Astrocyte of the cerebellum (primary cell): ENCODE measurements around the gene RAP2A.

ENCODE experiments used
- DNase-seq: peaks from one replicate; pipeline ENCODE4 v3.0.0-alpha.2; 2011; ENCODE audit warnings: low read depth
- H3K4me3 ChIP-seq: 2 replicates; pipeline ENCODE4 v1.5.1; 2011; ENCODE audit warnings: mild to moderate bottlenecking, low read depth, low read length, moderate library complexity
- in situ Hi-C: cut with HindIII; loops from 2 replicates; pipeline ENCODE4 v1.10.0; 2017; ENCODE audit warnings: low sequenced_read_pairs
- TF ChIP-seq, protein P1 (sequence below): IDR thresholded peaks from 2 replicates; pipeline ENCODE4 v1.5.1; 2012; ENCODE audit warnings: low read length, low read depth, moderate library complexity, mild to moderate bottlenecking; ENCODE audit errors: missing control alignments

Gene RAP2A

DNA sequence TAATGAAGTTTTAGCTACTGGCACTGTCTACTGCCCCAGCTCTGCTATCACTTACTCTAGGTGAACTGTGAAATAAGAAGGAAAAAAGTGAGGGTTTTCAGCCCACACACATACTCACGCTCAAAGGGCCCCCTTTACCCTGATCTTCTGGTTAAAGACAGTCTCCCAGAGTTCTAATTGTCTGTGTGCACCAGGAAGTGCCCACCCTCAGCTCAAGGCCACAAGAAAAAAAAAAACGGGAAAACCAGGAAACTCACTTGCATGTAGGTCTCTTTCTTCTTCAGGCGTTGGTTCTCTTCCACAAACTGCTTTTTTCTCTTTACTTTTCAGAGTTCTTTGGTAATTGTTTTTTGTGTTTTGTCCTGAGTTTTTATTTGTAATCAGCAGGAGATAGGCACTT lies 22.1 kb downstream of the RAP2A start:
- DNase-seq = no peak
- in situ Hi-C loops = no loop called here
- H3K4me3 ChIP-seq = no peak overlapping the region
- TF ChIP-seq, protein P1, sequence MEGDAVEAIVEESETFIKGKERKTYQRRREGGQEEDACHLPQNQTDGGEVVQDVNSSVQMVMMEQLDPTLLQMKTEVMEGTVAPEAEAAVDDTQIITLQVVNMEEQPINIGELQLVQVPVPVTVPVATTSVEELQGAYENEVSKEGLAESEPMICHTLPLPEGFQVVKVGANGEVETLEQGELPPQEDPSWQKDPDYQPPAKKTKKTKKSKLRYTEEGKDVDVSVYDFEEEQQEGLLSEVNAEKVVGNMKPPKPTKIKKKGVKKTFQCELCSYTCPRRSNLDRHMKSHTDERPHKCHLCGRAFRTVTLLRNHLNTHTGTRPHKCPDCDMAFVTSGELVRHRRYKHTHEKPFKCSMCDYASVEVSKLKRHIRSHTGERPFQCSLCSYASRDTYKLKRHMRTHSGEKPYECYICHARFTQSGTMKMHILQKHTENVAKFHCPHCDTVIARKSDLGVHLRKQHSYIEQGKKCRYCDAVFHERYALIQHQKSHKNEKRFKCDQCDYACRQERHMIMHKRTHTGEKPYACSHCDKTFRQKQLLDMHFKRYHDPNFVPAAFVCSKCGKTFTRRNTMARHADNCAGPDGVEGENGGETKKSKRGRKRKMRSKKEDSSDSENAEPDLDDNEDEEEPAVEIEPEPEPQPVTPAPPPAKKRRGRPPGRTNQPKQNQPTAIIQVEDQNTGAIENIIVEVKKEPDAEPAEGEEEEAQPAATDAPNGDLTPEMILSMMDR = no peak

DNA sequence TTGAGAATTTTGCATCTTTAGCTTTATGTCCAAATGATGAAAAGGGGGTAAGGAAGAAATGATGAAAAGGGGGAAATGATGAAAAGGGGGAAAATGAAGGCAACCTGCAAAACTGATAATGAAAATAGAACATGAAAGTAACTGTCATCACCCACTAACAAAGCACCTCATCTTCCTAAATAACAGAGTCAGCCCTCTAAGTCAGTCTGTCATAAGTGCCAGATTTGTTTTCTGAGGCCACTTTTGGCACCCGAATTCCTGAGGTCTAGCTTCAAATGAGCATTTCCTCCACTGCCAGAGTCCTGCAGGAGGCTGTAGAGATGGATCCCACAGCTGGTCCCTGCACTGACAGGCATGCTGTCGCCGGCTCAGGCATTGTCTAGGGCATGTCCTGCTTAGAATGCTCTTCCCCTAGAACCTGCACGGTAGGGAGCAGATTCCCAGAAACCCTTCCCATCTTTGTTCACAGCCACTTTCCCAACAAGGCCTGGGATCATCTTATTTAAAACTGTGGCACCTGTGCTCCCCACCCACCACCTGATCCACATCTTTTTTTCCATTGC lies 25.3 kb downstream of the RAP2A start:
- no peak overlapping the region for H3K4me3 ChIP-seq
- TF ChIP-seq, protein P1 = no peak
- in situ Hi-C loops = no loop called here
- no peak for DNase-seq

DNA sequence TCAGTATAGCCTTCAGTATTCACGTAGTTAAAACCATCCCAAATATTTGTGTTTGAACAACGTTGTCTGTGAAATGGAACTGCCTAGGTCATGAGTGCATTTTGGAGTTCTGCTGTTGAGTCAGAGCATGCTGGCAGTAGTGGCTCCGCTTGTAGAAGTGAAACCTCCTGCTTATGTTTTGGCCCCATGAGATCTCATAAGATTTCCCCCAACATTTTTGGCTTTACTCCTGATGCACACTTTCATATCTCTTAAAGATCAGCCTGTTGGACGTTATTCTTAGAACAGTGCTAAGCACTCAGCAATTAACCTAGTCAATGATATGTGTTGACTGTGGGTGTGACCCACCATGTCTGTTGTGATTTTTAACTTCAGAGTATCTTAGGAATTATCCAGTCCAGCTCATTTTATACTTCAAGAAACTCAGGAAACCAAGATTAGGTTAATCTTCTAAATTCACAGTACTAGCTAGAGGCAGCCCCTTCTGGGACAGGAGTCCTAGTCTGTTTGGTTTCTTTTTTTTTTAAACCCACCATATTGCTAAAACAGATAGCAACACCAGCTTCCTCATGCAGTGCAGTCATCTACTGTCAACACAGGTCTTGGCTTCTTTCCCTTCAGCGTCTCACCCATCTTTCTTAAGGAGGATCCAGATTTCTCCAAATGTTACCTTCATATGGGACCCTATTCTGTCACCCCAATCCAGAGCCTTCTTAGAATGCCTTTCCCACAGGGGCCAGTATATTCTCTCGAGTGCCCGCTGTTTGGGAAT lies 26.2 kb downstream of the RAP2A start:
- no peak overlapping the region for H3K4me3 ChIP-seq
- DNase-seq = no peak

DNA sequence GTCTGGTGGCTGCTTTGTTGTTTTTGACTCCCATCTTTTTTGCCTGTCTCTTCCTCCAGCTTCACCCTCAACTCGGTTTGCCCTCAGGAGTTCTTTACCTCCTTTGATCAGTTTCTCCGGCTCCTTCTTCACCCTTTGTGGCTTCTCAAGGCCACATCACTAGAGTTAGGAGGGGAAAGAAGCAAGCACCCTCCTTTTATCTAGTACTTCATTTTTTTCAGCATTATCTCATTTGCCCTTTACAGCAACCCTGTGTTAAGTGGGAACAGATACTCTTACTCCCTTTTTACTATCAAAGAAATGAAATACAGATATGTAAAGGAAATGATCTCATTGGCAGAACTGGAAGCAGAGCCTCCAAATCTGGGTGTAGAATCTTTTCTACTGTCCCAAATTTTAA lies 26.9 kb downstream of the RAP2A start:
- DNase-seq = no peak
- no peak overlapping the region for H3K4me3 ChIP-seq
- in situ Hi-C loops = no loop called here
- TF ChIP-seq, protein P1 = no peak

More for the DNA sequence above, 26.2 kb downstream of the RAP2A start:
- in situ Hi-C loops = no loop called here
- TF ChIP-seq, protein P1 = no peak

DNA sequence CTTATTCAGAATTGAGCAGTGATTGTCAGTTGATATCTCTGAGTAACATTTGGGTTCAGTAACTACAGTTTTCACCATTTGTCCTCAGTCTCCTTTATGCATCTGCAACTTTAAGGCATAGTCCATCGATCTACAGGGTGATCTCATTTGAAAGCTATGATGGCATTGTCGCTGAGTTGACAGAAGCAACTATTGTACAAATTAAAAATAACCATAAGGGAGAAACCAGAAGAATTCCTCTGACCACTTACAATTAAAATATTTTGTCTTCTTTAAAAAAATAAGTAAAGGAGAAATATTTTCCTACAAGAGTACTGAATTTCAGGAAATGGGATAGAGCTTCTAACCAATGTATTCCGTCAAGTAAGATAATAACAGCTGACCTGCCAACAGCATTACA lies 30.6 kb downstream of the RAP2A start:
- DNase-seq = no peak
- in situ Hi-C loops = no loop called here
- TF ChIP-seq, protein P1 = no peak
- no peak overlapping the region for H3K4me3 ChIP-seq

DNA sequence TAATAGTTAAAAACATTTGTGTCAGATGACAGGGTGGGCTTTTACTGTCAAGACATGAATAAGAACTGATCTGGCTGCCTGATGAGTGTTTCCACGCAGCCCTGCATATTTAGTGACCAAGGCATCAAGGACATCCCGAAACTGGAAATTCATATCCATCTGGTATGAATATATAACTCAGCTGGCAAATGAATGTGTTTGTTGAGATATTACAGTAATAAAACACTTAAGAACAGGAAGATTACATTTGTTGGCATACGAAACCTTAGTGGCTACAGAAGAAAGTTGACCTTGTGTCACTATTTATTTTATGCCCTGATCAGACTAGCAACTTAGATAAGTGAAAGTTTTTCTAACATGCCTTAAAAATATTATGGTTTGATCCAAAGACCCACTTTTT lies 32.8 kb downstream of the RAP2A start:
- in situ Hi-C loops = no loop called here
- no peak for DNase-seq
- TF ChIP-seq, protein P1 = no peak
- no peak overlapping the region for H3K4me3 ChIP-seq
